GM18907 (cell line): ENCODE results near the gene AP5B1.
"Not testable (repeated sequence)": the region's sequence is repeated elsewhere in the genome, so short reads cannot be mapped to it uniquely, and the experiment has no call there.

Source experiments
- ATAC-seq: cut with Tn5 transposase; IDR thresholded peaks from one replicate; pipeline ENCODE4 v1.9.1; 2021; ENCODE audit warnings: mild to moderate bottlenecking, moderate library complexity; ENCODE audit not compliant: unreplicated experiment

Gene AP5B1

GRCh38 chr11:65771589-65772112, 9.1 kb downstream of the AP5B1 start:
- ATAC-seq, result no peak

- no peak for ATAC-seq
These were observed 9.7 kb downstream of the AP5B1 start for GRCh38 chr11:65770951-65771567.

- not testable (repeated sequence) for ATAC-seq
These were observed 13.0 kb downstream of the AP5B1 start for GRCh38 chr11:65767806-65768205.

GRCh38 chr11:65767406-65767805, 13.4 kb downstream of the AP5B1 start:
- no peak for ATAC-seq

GRCh38 chr11:65766535-65766934, 14.2 kb downstream of the AP5B1 start:
- no peak for ATAC-seq

GRCh38 chr11:65764434-65764833, 16.3 kb downstream of the AP5B1 start:
- ATAC-seq, result no peak

- not testable (repeated sequence) for ATAC-seq
These were observed 18.0 kb downstream of the AP5B1 start for GRCh38 chr11:65762816-65763215.

- ATAC-seq, result not testable (repeated sequence)
These were observed 18.6 kb downstream of the AP5B1 start for GRCh38 chr11:65762169-65762568.

- ATAC-seq, result no peak
These were observed 35.7 kb downstream of the AP5B1 start for GRCh38 chr11:65745049-65745448.

- no peak for ATAC-seq
These were observed 36.1 kb downstream of the AP5B1 start for GRCh38 chr11:65744699-65745042.

- no peak for ATAC-seq
These were observed 36.6 kb downstream of the AP5B1 start for GRCh38 chr11:65744026-65744698.

- no peak for ATAC-seq
These were observed 37.1 kb downstream of the AP5B1 start for GRCh38 chr11:65743681-65744025.

- no peak for ATAC-seq
These were observed 38.4 kb downstream of the AP5B1 start for GRCh38 chr11:65742353-65742752.

- no peak for ATAC-seq
These were observed 39.6 kb downstream of the AP5B1 start for GRCh38 chr11:65741185-65741584.

- ATAC-seq, result no peak
These were observed 41.8 kb downstream of the AP5B1 start for GRCh38 chr11:65739022-65739421.

- no peak for ATAC-seq
These were observed 44.0 kb downstream of the AP5B1 start for GRCh38 chr11:65736810-65737209.

- ATAC-seq, result not testable (repeated sequence)
These were observed 45.7 kb downstream of the AP5B1 start for GRCh38 chr11:65735111-65735510.

- ATAC-seq, result no peak
These were observed 50.3 kb downstream of the AP5B1 start for GRCh38 chr11:65730461-65730860.

- ATAC-seq, result no peak
These were observed 52.9 kb downstream of the AP5B1 start for GRCh38 chr11:65727865-65728264.

- ATAC-seq, result no peak
These were observed 54.1 kb downstream of the AP5B1 start for GRCh38 chr11:65726660-65727059.
